HG02798 (cell line): ENCODE results near the gene S1PR3.
"Not testable (repeated sequence)": the region's sequence is repeated elsewhere in the genome, so short reads cannot be mapped to it uniquely, and the experiment has no call there.

Experiments
- ATAC-seq: cut with Tn5 transposase; IDR thresholded peaks from one replicate; pipeline ENCODE4 v1.9.1; 2021; ENCODE audit warnings: mild to moderate bottlenecking; ENCODE audit not compliant: unreplicated experiment, poor library complexity

The S1PR3 gene

GRCh38 chr9:88991066-88992034, at the start of gene S1PR3:
Gene S1PR3 (plus strand): TSS chr9:88991468. CDS start chr9:89001201, 9,733 bp downstream.
- no peak for ATAC-seq

- not testable (repeated sequence) for ATAC-seq
Observed at GRCh38 chr9:88941586-88941985, 49.7 kb upstream of the S1PR3 start.

- ATAC-seq: no peak
Observed at GRCh38 chr9:88942411-88942810, 48.9 kb upstream of the S1PR3 start.

GRCh38 chr9:88945636-88946333, 45.5 kb upstream of the S1PR3 start:
- no peak for ATAC-seq

- no peak for ATAC-seq
Observed at GRCh38 chr9:88947581-88948573, 43.4 kb upstream of the S1PR3 start.

GRCh38 chr9:88949425-88949824, 41.8 kb upstream of the S1PR3 start:
- no peak for ATAC-seq

- ATAC-seq: no peak
Observed at GRCh38 chr9:88949961-88950340, 41.3 kb upstream of the S1PR3 start.

- ATAC-seq: no peak
Observed at GRCh38 chr9:88950341-88951154, 40.7 kb upstream of the S1PR3 start.

- ATAC-seq: no peak
Observed at GRCh38 chr9:88951155-88951542, 40.1 kb upstream of the S1PR3 start.

- no peak for ATAC-seq
Observed at GRCh38 chr9:88952086-88952615, 39.1 kb upstream of the S1PR3 start.

GRCh38 chr9:88952976-88953375, 38.3 kb upstream of the S1PR3 start:
- no peak for ATAC-seq

GRCh38 chr9:88953381-88954029, 37.8 kb upstream of the S1PR3 start:
- no peak for ATAC-seq

GRCh38 chr9:88954066-88954465, 37.2 kb upstream of the S1PR3 start:
- no peak for ATAC-seq

GRCh38 chr9:88957526-88957925, 33.7 kb upstream of the S1PR3 start:
- no peak for ATAC-seq

- ATAC-seq: no peak
Observed at GRCh38 chr9:88959727-88960469, 31.4 kb upstream of the S1PR3 start.

- no peak for ATAC-seq
Observed at GRCh38 chr9:88960632-88961031, 30.6 kb upstream of the S1PR3 start.

GRCh38 chr9:88965473-88965872, 25.8 kb upstream of the S1PR3 start:
- no peak for ATAC-seq
